Endothelial cell of umbilical vein (primary cell): ENCODE results near the gene FLT4.

Experiments
- EZH2 ChIP-seq: IDR thresholded peaks from 2 replicates; pipeline ENCODE4 v1.6.1; 2012; ENCODE audit warnings: borderline replicate concordance, low read depth, mild to moderate bottlenecking, moderate library complexity, low read length, inconsistent platforms; ENCODE audit not compliant: severe bottlenecking
- FOS ChIP-seq: IDR thresholded peaks from 2 replicates; pipeline ENCODE4 v1.6.1; 2011; ENCODE audit warnings: mild to moderate bottlenecking, low read length, moderate library complexity, borderline replicate concordance; ENCODE audit not compliant: insufficient read depth
- MAX ChIP-seq: IDR thresholded peaks from 2 replicates; pipeline ENCODE4 v1.6.1; 2011; ENCODE audit not compliant: insufficient read depth, insufficient read length
- MYC ChIP-seq: IDR thresholded peaks from one replicate; pipeline ENCODE4 v1.6.1; 2011; ENCODE audit warnings: mild to moderate bottlenecking, low read depth, low read length
- POLR2A ChIP-seq: IDR thresholded peaks from 2 replicates; pipeline ENCODE4 v1.6.1; 2012; ENCODE audit warnings: low read depth, mild to moderate bottlenecking, control low read depth, low read length
- POLR2AphosphoS5 ChIP-seq: IDR thresholded peaks from 2 replicates; pipeline ENCODE4 v1.6.1; 2012; ENCODE audit warnings: low read depth, mild to moderate bottlenecking, control low read depth, low read length, moderate library complexity; ENCODE audit not compliant: insufficient read depth
- TF ChIP-seq, protein P1 (sequence below), 2 donors: IDR thresholded peaks; 1 replicate in 1 of 2; 2 replicates in 1 of 2; pipeline ENCODE4 v1.5.1; 2011; ENCODE audit warnings: low read length in 2 of 2, mild to moderate bottlenecking in 2 of 2, moderate library complexity in 2 of 2, control low read depth in 1 of 2, inconsistent platforms in 1 of 2, low read depth in 1 of 2; ENCODE audit not compliant: insufficient read depth in 1 of 2; ENCODE audit errors: extremely low read depth in 1 of 2

DNA sequence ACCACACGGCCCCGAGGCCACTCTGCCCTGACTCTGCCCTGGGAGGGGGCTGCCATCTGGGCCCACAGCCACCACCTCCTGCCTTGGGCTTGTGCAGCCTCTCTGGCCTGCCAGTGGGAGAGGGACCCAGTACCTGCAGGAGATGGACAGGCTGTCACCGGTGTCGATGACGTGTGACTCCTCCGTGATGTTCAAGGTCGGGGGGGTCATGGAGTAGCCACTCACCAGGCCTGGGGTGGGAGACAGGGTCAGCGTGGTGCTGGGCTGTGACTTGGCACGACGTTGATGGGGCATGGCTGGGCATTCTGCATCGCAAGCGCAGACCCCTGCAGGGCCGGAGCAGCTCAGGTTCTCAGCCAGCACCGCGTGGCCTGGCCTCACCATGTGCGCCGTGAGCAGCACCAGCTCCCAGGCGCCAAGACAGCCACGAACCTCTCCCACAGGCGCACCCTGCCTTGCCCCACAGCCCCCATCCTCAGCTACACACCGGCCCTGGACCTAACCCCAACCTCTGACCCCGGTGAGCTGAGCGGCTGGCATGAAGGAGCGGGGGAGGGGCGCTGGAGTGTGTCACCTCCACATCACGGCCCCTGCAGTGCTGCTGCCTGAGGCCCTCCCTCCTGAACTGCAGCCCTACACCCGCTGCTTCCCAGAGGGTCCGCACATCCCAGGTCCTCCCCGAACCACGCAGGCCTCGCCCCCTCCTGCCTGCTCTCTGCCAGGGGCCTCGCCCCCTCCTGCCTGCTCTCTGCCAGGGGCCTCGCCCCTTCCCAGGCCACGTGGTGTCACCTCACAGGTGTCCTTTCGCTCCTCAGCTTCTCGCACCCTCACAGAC lies 17.6 kb downstream of the FLT4 start:
- TF ChIP-seq POLR2A, result no peak
- TF ChIP-seq, protein P1, sequence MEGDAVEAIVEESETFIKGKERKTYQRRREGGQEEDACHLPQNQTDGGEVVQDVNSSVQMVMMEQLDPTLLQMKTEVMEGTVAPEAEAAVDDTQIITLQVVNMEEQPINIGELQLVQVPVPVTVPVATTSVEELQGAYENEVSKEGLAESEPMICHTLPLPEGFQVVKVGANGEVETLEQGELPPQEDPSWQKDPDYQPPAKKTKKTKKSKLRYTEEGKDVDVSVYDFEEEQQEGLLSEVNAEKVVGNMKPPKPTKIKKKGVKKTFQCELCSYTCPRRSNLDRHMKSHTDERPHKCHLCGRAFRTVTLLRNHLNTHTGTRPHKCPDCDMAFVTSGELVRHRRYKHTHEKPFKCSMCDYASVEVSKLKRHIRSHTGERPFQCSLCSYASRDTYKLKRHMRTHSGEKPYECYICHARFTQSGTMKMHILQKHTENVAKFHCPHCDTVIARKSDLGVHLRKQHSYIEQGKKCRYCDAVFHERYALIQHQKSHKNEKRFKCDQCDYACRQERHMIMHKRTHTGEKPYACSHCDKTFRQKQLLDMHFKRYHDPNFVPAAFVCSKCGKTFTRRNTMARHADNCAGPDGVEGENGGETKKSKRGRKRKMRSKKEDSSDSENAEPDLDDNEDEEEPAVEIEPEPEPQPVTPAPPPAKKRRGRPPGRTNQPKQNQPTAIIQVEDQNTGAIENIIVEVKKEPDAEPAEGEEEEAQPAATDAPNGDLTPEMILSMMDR (IDR thresholded peaks at IDR 0.05; ENCODE audit: extremely low read depth in 1 of 2, insufficient read depth in 1 of 2, low read depth in 1 of 2, low read length in 2 of 2), result no peak
- no peak for TF ChIP-seq POLR2AphosphoS5
- no peak for TF ChIP-seq EZH2
- TF ChIP-seq FOS, result no peak
- TF ChIP-seq MYC, result no peak
- no peak for TF ChIP-seq MAX
